ENCODE results near the gene CCNB3.

CCNB3 gene

GRCh38 chrX:50343917-50344316, 139.4 kb downstream of the CCNB3 start:
- DNase-seq, result no peak

- no peak for DNase-seq
Observed at GRCh38 chrX:50372966-50373365, 168.4 kb downstream of the CCNB3 start.

- DNase-seq, result no peak
Observed at GRCh38 chrX:50375481-50376267, 171.1 kb downstream of the CCNB3 start.

GRCh38 chrX:50381729-50382415, 177.3 kb downstream of the CCNB3 start:
- DNase-seq, result no peak

- no peak for DNase-seq
Observed at GRCh38 chrX:50386520-50386919, 182.0 kb downstream of the CCNB3 start.

GRCh38 chrX:50393902-50394301, 189.3 kb downstream of the CCNB3 start:
- DNase-seq, result no peak
